K562 (cell line): ENCODE results near the gene CSNK1G3. TPM values are rescaled to one million over a fixed set of nuclear protein-coding genes. Genes with fewer than 3 reads are reported as not detected.

Experiments used
- ATF4 ChIP-seq: fragments of 450-650 bp; formaldehyde crosslinking; IDR thresholded peaks from 2 replicates; pipeline ENCODE4 v1.4.0; 2022; ENCODE audit warnings: mild to moderate bottlenecking, moderate library complexity
- E2F8 ChIP-seq: fragments of 450-650 bp; IDR thresholded peaks from 2 replicates; pipeline ENCODE4 v1.7.1; 2018; ENCODE audit warnings: mild to moderate bottlenecking, low read depth; ENCODE audit not compliant: partially characterized antibody
- ETV1 ChIP-seq: fragments of 450-650 bp; conservative IDR thresholded peaks from 2 replicates; pipeline ENCODE4 v1.6.1; 2016; ENCODE audit warnings: missing genetic modification characterization, control low read depth, low read depth, missing compliant biosample characterization
- HOXB6 ChIP-seq: fragments of 250-450 bp; sonication (Bioruptor Pico); IDR thresholded peaks from 2 replicates; pipeline ENCODE4 v1.5.1; 2022; ENCODE audit warnings: mild to moderate bottlenecking, borderline replicate concordance
- IRF9 ChIP-seq: fragments of 450-650 bp; IDR thresholded peaks from 2 replicates; pipeline ENCODE4 v1.6.1; 2016; ENCODE audit warnings: missing biosample characterization, missing genetic modification characterization
- KAT7 ChIP-seq: sonication (generic); formaldehyde crosslinking; IDR thresholded peaks from 2 replicates; pipeline ENCODE4 v1.8.0; 2022; ENCODE audit warnings: missing genetic modification reagents, mild to moderate bottlenecking, borderline replicate concordance
- NONO ChIP-seq, 2 experiments: fragments of 200-400 bp in 1 of 2; fragments of 450-650 bp in 1 of 2; formaldehyde crosslinking in 1 of 2; IDR thresholded peaks; 2 replicates each; pipeline ENCODE4 v1.6.1; 2017; ENCODE audit warnings: low read depth in 2 of 2, mild to moderate bottlenecking in 2 of 2, moderate library complexity in 2 of 2, low read length in 1 of 2
- NR1H2 ChIP-seq: sonication (generic); formaldehyde crosslinking; IDR thresholded peaks from 2 replicates; pipeline ENCODE4 v1.4.0; 2020; ENCODE audit warnings: mild to moderate bottlenecking, missing genetic modification reagents
- POLR2G ChIP-seq: fragments of 200-400 bp; formaldehyde crosslinking; IDR thresholded peaks from 2 replicates; pipeline ENCODE4 v1.6.1; 2017; ENCODE audit warnings: low read depth, mild to moderate bottlenecking, antibody characterized with exemption, low read length, moderate library complexity
- SIN3A ChIP-seq, 2 experiments: fragments of 150-350 bp in 1 of 2; IDR thresholded peaks; 2 replicates each; pipeline ENCODE4 v1.6.1; 2011 to 2016; ENCODE audit warnings: borderline replicate concordance in 2 of 2, low read depth in 2 of 2, low read length in 2 of 2, mild to moderate bottlenecking in 2 of 2, moderate library complexity in 2 of 2; ENCODE audit not compliant: control insufficient read depth in 1 of 2
- ZC3H4 ChIP-seq: sonication (generic); formaldehyde crosslinking; IDR thresholded peaks from 2 replicates; pipeline ENCODE4 v1.9.0; 2021; ENCODE audit warnings: missing genetic modification reagents, borderline replicate concordance
- ZNF324 ChIP-seq: fragments of 250-450 bp; sonication (Bioruptor Pico); IDR thresholded peaks from 2 replicates; pipeline ENCODE4 v1.4.0; 2020; ENCODE audit warnings: mild to moderate bottlenecking
- ZNF696 ChIP-seq: fragments of 250-450 bp; sonication (Bioruptor Pico); conservative IDR thresholded peaks from 2 replicates; pipeline ENCODE4 v1.4.0; 2020; ENCODE audit warnings: mild to moderate bottlenecking, moderate library complexity
- ZNF76 ChIP-seq: fragments of 250-450 bp; sonication (Bioruptor Pico); IDR thresholded peaks from 2 replicates; pipeline ENCODE4 v1.4.0; 2020; ENCODE audit warnings: mild to moderate bottlenecking, moderate library complexity, borderline replicate concordance
- polyA plus RNA-seq, 8 experiments: library from polyadenylated mRNA; depleted of rRNA in 4 of 8; stranded (reverse) in 5 of 8; unstranded in 3 of 8; fragments of >200 nt; fragmentation: Nextera tagmentation in 2 of 8; fragmentation: Illumina TruSeq in 1 of 8; extraction: Ambion mirVana in 2 of 8; extraction: Trizol in 1 of 8; gene quantifications; 2 replicates each; pipeline versions ENCODE4 v1.2.1 to v1.2.3, GENCODE V29; 2011 to 2014; ENCODE audit warnings: inconsistent platforms in 1 of 8, missing spikeins in 1 of 8
- total RNA-seq, 7 experiments: library from RNA; depleted of rRNA in 6 of 7; stranded (reverse); fragments of >200 nt in 6 of 7; fragmentation: Illumina TruSeq in 2 of 7; extraction: Trizol in 2 of 7; gene quantifications; 2 replicates each; pipeline versions ENCODE4 v1.2.1 to v1.2.3, GENCODE V29; 2011 to 2021; ENCODE audit warnings: low replicate concordance in 1 of 7

The CSNK1G3 gene
- total and polyA plus RNA-seq, 9 of the 15 experiments (the other 6 are each of a cell fraction or from before 2014, with no cell fraction given): 8.3 to 27.6 (median 16.5) TPM

- 0 out of 2 replicates have a peak, but pooled peaks have one; percentile 57 for TF ChIP-seq KAT7 (CRISPR knock-in tag)
- no peak for TF ChIP-seq HOXB6
- no peak for TF ChIP-seq NONO (IDR thresholded peaks at IDR 0.05; ENCODE audit: low read depth in 2 of 2, low read length in 1 of 2)
- peak; percentile 87 for TF ChIP-seq POLR2G
- no peak for TF ChIP-seq ZNF324
- no peak for TF ChIP-seq ZC3H4
- TF ChIP-seq ZNF696: no peak
- TF ChIP-seq NR1H2 (CRISPR knock-in tag): no peak
- no peak for TF ChIP-seq IRF9
- TF ChIP-seq ATF4 (CRISPR knock-in tag): no peak
- no peak for TF ChIP-seq ZNF76 (CRISPR knock-in tag)
- TF ChIP-seq SIN3A (IDR thresholded peaks at IDR 0.05; ENCODE audit: borderline replicate concordance in 2 of 2, control insufficient read depth in 1 of 2, low read depth in 2 of 2, low read length in 2 of 2): no peak
- no peak for TF ChIP-seq E2F8
- TF ChIP-seq ETV1 (tag): peak; percentile 79
Observed at GRCh38 chr5:123511648-123512605, at the start of gene CSNK1G3 (continued).
